H9 (cell line): ENCODE measurements around the gene PHYHIPL. TPM values are rescaled to one million over a fixed set of nuclear protein-coding genes. Genes with fewer than 3 reads are reported as not detected.

Source experiments
- DNase-seq: peaks from one replicate; pipeline ENCODE4 v3.0.0-alpha.2; 2017
- H2AFZ ChIP-seq: one replicate; pipeline ENCODE4 v1.6.1; 2013; ENCODE audit warnings: mild to moderate bottlenecking, low read length, control low read depth, moderate library complexity
- H2AK5ac ChIP-seq: 2 replicates; pipeline ENCODE4 v1.6.1; 2013; ENCODE audit warnings: low read length, control low read depth, mixed read lengths; ENCODE audit not compliant: insufficient read length
- H2BK120ac ChIP-seq: one replicate; pipeline ENCODE4 v1.6.1; 2013; ENCODE audit warnings: low read depth, mild to moderate bottlenecking, low read length, control low read depth, inconsistent platforms; ENCODE audit not compliant: poor library complexity, severe bottlenecking
- H2BK12ac ChIP-seq: 2 replicates; pipeline ENCODE4 v1.6.1; 2013; ENCODE audit warnings: low read length, control low read depth, mixed read lengths, low read depth; ENCODE audit not compliant: insufficient read length
- H2BK15ac ChIP-seq: 2 replicates; pipeline ENCODE4 v1.6.1; 2013; ENCODE audit warnings: low read depth, low read length, control low read depth
- H2BK20ac ChIP-seq: one replicate; pipeline ENCODE4 v1.6.1; 2013; ENCODE audit warnings: low read depth, mild to moderate bottlenecking, low read length, control low read depth, inconsistent platforms; ENCODE audit not compliant: poor library complexity, severe bottlenecking
- H2BK5ac ChIP-seq: 2 replicates; pipeline ENCODE4 v1.6.1; 2013; ENCODE audit warnings: low read length, control low read depth, mixed read lengths; ENCODE audit not compliant: insufficient read length
- H3K14ac ChIP-seq: 2 replicates; pipeline ENCODE4 v1.6.1; 2013; ENCODE audit warnings: low read length, control low read depth; ENCODE audit not compliant: insufficient read depth
- H3K18ac ChIP-seq: 2 replicates; pipeline ENCODE4 v1.6.1; 2013; ENCODE audit warnings: low read depth, mild to moderate bottlenecking, mixed read lengths, low read length, control low read depth; ENCODE audit not compliant: insufficient read length
- H3K23ac ChIP-seq: 2 replicates; pipeline ENCODE4 v1.6.1; 2013; ENCODE audit warnings: low read length, control low read depth, mixed read lengths, low read depth; ENCODE audit not compliant: insufficient read length
- H3K23me2 ChIP-seq: 2 replicates; pipeline ENCODE4 v1.6.1; 2013; ENCODE audit warnings: low read depth, mild to moderate bottlenecking, mixed read lengths, low read length, control low read depth; ENCODE audit not compliant: insufficient read length, poor library complexity, severe bottlenecking
- H3K27ac ChIP-seq: 2 replicates; pipeline ENCODE4 v1.5.1; 2013; ENCODE audit warnings: low read length, control low read depth, mixed read lengths, low read depth; ENCODE audit not compliant: insufficient read length
- H3K27me3 ChIP-seq: 2 replicates; pipeline ENCODE4 v1.6.1; 2013; ENCODE audit warnings: low read length, control low read depth, inconsistent platforms; ENCODE audit not compliant: insufficient read depth
- H3K4ac ChIP-seq: 2 replicates; pipeline ENCODE4 v1.6.1; 2013; ENCODE audit warnings: low read depth, mild to moderate bottlenecking, control low read depth, inconsistent platforms, low read length, moderate library complexity
- H3K4me1 ChIP-seq: 2 replicates; pipeline ENCODE4 v1.6.1; 2013; ENCODE audit warnings: low read length, control low read depth, inconsistent platforms; ENCODE audit not compliant: insufficient read depth
- H3K4me2 ChIP-seq: 2 replicates; pipeline ENCODE4 v1.6.1; 2013; ENCODE audit warnings: low read length, control low read depth, mixed read lengths; ENCODE audit not compliant: insufficient read length, insufficient read depth
- H3K56ac ChIP-seq: 2 replicates; pipeline ENCODE4 v1.6.1; 2013; ENCODE audit warnings: low read depth, mild to moderate bottlenecking, mixed read lengths, low read length, control low read depth; ENCODE audit not compliant: insufficient read length
- H3K79me1 ChIP-seq: 2 replicates; pipeline ENCODE4 v1.6.1; 2013; ENCODE audit warnings: low read depth, mild to moderate bottlenecking, moderate library complexity, low read length, control low read depth, inconsistent platforms; ENCODE audit not compliant: insufficient read depth, poor library complexity, severe bottlenecking
- H3K79me2 ChIP-seq: 2 replicates; pipeline ENCODE4 v1.6.1; 2013; ENCODE audit warnings: low read length, control low read depth, inconsistent platforms; ENCODE audit not compliant: insufficient read depth
- H3K9ac ChIP-seq: 2 replicates; pipeline ENCODE4 v1.6.1; 2013; ENCODE audit warnings: low read length, control low read depth, mixed read lengths; ENCODE audit not compliant: insufficient read length; ENCODE audit errors: extremely low read depth
- H3K9me3 ChIP-seq: one replicate; pipeline ENCODE4 v1.6.1; 2013; ENCODE audit warnings: low read depth, low read length, inconsistent platforms; ENCODE audit not compliant: control insufficient read depth
- H3T11ph ChIP-seq: one replicate; pipeline ENCODE4 v1.6.1; 2013; ENCODE audit warnings: mild to moderate bottlenecking, low read length, control low read depth, inconsistent platforms
- H4K20me1 ChIP-seq: one replicate; pipeline ENCODE4 v1.6.1; 2013; ENCODE audit not compliant: control insufficient read depth, insufficient read length, insufficient read depth
- H4K5ac ChIP-seq: 2 replicates; pipeline ENCODE4 v1.6.1; 2013; ENCODE audit warnings: low read depth, mild to moderate bottlenecking, mixed read lengths, low read length, control low read depth; ENCODE audit not compliant: insufficient read length
- H4K8ac ChIP-seq: replicated peaks from 2 replicates; pipeline ENCODE4 v1.6.1; 2013; ENCODE audit warnings: low read length, control low read depth, mixed read lengths, low read depth; ENCODE audit not compliant: insufficient read length
- H4K91ac ChIP-seq: 2 replicates; pipeline ENCODE4 v1.6.1; 2013; ENCODE audit warnings: low read depth, mild to moderate bottlenecking, moderate library complexity, mixed read lengths, low read length, control low read depth; ENCODE audit not compliant: insufficient read length
- H3K27ac Mint-ChIP-seq, 3 experiments: 2 replicates in 2 of 3; 3 replicates in 1 of 3; pipeline ENCODE4 v1.8.0; 2020 to 2021; ENCODE audit warnings: mixed read lengths in 3 of 3, mild to moderate bottlenecking in 1 of 3, moderate library complexity in 1 of 3
- H3K27me3 Mint-ChIP-seq: 2 replicates; pipeline ENCODE4 v1.8.0; 2021; ENCODE audit warnings: low read depth, mild to moderate bottlenecking, moderate library complexity, mixed read lengths
- H3K36me3 Mint-ChIP-seq, 3 experiments: 2 replicates in 2 of 3; 3 replicates in 1 of 3; pipeline ENCODE4 v1.8.0; 2020 to 2021; ENCODE audit warnings: low read depth in 3 of 3, mixed read lengths in 3 of 3; ENCODE audit not compliant: insufficient read depth in 1 of 3
- H3K4me1 Mint-ChIP-seq, 2 experiments: 2 replicates each; pipeline ENCODE4 v1.8.0; 2020; ENCODE audit warnings: mixed read lengths in 2 of 2
- H3K4me3 Mint-ChIP-seq, 2 experiments: 2 replicates in 1 of 2; 3 replicates in 1 of 2; pipeline ENCODE4 v1.8.0; 2020 to 2021; ENCODE audit warnings: mild to moderate bottlenecking in 2 of 2, mixed read lengths in 2 of 2, moderate library complexity in 1 of 2
- H3K9me3 Mint-ChIP-seq, 2 experiments: 2 replicates in 1 of 2; 3 replicates in 1 of 2; pipeline ENCODE4 v1.8.0; 2020; ENCODE audit warnings: mild to moderate bottlenecking in 2 of 2, mixed read lengths in 2 of 2, moderate library complexity in 1 of 2
- WGBS: extraction: QIAGEN DNeasy Blood & Tissue Kit; methylation state at CpG from one replicate; pipeline ENCODE4 v1.1.7; 2013; ENCODE audit warnings: missing lambda C conversion rate, low lambda C conversion rate, mixed read lengths; ENCODE audit not compliant: insufficient read length; ENCODE audit errors: extremely low coverage; 5-methylcytosine and 5-hydroxymethylcytosine counted together
- total RNA-seq: library from RNA; stranded (reverse); gene quantifications from 2 replicates; pipeline ENCODE4 v1.2.1, GENCODE V29; 2021
- TF ChIP-seq, protein P1 (sequence below): fragments of 200-600 bp; sonication (generic); conservative IDR thresholded peaks from 3 replicates; pipeline ENCODE4 v1.8.0; 2021; ENCODE audit warnings: antibody characterized with exemption, mild to moderate bottlenecking

PHYHIPL gene
- total RNA-seq, 1 experiment from 2014 or later, result 0.44 TPM

- Histone ChIP-seq H3K27me3 (no peaks in the 10 kb centered on the region), H3K56ac (no peak overlapping the region), H3T11ph (no peak overlapping the region), H3K79me2 (no peaks in the 10 kb centered on the region), H4K8ac (no peak overlapping the region), H2BK20ac (no peak overlapping the region), H3K23ac (no peak overlapping the region), H3K27ac (no peak overlapping the region), H2AFZ (no peak overlapping the region), H2BK12ac (no peak overlapping the region), H4K5ac (no peak overlapping the region), H3K4ac (no peak overlapping the region), H3K79me1 (no peaks in the 10 kb centered on the region), H2BK5ac (no peak overlapping the region), H3K9ac (no peak overlapping the region), H3K4me1 (no peaks in the 10 kb centered on the region), H2BK15ac (no peak overlapping the region), H3K9me3 (no peaks in the 10 kb centered on the region), H3K23me2 (no peaks in the 10 kb centered on the region), H2BK120ac (no peak overlapping the region), H2AK5ac (no peak overlapping the region), H4K91ac (no peak overlapping the region), H4K20me1 (no peaks in the 10 kb centered on the region), H3K4me2 (no peak overlapping the region), H3K14ac (no peak overlapping the region), H3K18ac (no peak overlapping the region)
- TF ChIP-seq, protein P1, sequence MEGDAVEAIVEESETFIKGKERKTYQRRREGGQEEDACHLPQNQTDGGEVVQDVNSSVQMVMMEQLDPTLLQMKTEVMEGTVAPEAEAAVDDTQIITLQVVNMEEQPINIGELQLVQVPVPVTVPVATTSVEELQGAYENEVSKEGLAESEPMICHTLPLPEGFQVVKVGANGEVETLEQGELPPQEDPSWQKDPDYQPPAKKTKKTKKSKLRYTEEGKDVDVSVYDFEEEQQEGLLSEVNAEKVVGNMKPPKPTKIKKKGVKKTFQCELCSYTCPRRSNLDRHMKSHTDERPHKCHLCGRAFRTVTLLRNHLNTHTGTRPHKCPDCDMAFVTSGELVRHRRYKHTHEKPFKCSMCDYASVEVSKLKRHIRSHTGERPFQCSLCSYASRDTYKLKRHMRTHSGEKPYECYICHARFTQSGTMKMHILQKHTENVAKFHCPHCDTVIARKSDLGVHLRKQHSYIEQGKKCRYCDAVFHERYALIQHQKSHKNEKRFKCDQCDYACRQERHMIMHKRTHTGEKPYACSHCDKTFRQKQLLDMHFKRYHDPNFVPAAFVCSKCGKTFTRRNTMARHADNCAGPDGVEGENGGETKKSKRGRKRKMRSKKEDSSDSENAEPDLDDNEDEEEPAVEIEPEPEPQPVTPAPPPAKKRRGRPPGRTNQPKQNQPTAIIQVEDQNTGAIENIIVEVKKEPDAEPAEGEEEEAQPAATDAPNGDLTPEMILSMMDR, result no peak
- H3K27ac Mint-ChIP-seq, result no peak overlapping the region
- no peaks in the 10 kb centered on the region for H3K9me3 Mint-ChIP-seq
- H3K36me3 Mint-ChIP-seq, result no peaks in the 10 kb centered on the region
- H3K27me3 Mint-ChIP-seq, result no peaks in the 10 kb centered on the region; the same call in 1 of the 2 replicates
- H3K4me1 Mint-ChIP-seq, result no peaks in the 10 kb centered on the region
- no peak for DNase-seq
- WGBS, result no CpG with 5 or more reads among the region's 1 CpG
- no peak overlapping the region for H3K4me3 Mint-ChIP-seq
Measured at GRCh38 chr10:59273445-59273844, 97.0 kb downstream of the PHYHIPL start.
